ENCODE data around the gene CUL5.

The CUL5 gene

GRCh38 chr11:108154591-108154990, 145.9 kb downstream of the CUL5 start:
- no peak overlapping the region for H3K4me3 ChIP-seq (ENCODE audit: low read depth, low read length)
- TF ChIP-seq, protein P1, sequence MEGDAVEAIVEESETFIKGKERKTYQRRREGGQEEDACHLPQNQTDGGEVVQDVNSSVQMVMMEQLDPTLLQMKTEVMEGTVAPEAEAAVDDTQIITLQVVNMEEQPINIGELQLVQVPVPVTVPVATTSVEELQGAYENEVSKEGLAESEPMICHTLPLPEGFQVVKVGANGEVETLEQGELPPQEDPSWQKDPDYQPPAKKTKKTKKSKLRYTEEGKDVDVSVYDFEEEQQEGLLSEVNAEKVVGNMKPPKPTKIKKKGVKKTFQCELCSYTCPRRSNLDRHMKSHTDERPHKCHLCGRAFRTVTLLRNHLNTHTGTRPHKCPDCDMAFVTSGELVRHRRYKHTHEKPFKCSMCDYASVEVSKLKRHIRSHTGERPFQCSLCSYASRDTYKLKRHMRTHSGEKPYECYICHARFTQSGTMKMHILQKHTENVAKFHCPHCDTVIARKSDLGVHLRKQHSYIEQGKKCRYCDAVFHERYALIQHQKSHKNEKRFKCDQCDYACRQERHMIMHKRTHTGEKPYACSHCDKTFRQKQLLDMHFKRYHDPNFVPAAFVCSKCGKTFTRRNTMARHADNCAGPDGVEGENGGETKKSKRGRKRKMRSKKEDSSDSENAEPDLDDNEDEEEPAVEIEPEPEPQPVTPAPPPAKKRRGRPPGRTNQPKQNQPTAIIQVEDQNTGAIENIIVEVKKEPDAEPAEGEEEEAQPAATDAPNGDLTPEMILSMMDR (IDR thresholded peaks at IDR 0.05; ENCODE audit: low read depth, low read length) = no peak

Data from WI38 (cell line).